A673 (cell line): ENCODE results near the gene ANXA5.

Experiments used
- CTCF ChIP-seq: fragments of 300-800, 200-600 bp; sonication (generic); conservative IDR thresholded peaks from 2 replicates; pipeline ENCODE4 v1.5.1; 2017; ENCODE audit warnings: low read depth, mild to moderate bottlenecking, antibody characterized with exemption, low read length, moderate library complexity, mixed read lengths
- EZH2 ChIP-seq: fragments of 200-600 bp; sonication (generic); IDR thresholded peaks from 2 replicates; pipeline ENCODE4 v1.6.1; 2017; ENCODE audit warnings: borderline replicate concordance, low read depth, mild to moderate bottlenecking, mixed read lengths, antibody characterized with exemption, low read length; ENCODE audit not compliant: poor library complexity, severe bottlenecking

- TF ChIP-seq CTCF: no peak
- no peak for TF ChIP-seq EZH2
These were observed 4.5 kb downstream of the ANXA5 start for GRCh38 chr4:121692261-121692660.
